Calu3 (cell line): ENCODE measurements around the gene SLC38A1. TPM values are rescaled to one million over a fixed set of nuclear protein-coding genes. Genes with fewer than 3 reads are reported as not detected.

Experiments used
- BruUV-seq: library from RNA; stranded (reverse); fragments of 400-500 nt; replicated peaks from 2 replicates; lab custom pipeline; 2021; lab: Mats Ljungman, UMichigan
- CTCF ChIA-PET: fragments of 300-600 bp; sonication (Branson Sonifier 250); formaldehyde crosslinking; loops from one replicate; lab custom pipeline; 2022; ENCODE audit warnings: antibody characterized with exemption; lab: Charles Lee
- DNase-seq: peaks from one replicate; pipeline ENCODE4 v3.0.0; 2022
- H3K27ac Mint-ChIP-seq: one replicate; pipeline ENCODE4 v1.8.0; 2022; ENCODE audit warnings: mixed read lengths; ENCODE audit not compliant: unreplicated experiment
- H3K27me3 Mint-ChIP-seq: one replicate; pipeline ENCODE4 v1.8.0; 2022; ENCODE audit warnings: mixed read lengths; ENCODE audit not compliant: unreplicated experiment
- H3K36me3 Mint-ChIP-seq: one replicate; pipeline ENCODE4 v1.8.0; 2022; ENCODE audit warnings: mild to moderate bottlenecking, moderate library complexity, mixed read lengths; ENCODE audit not compliant: insufficient read depth, unreplicated experiment
- H3K4me1 Mint-ChIP-seq: one replicate; pipeline ENCODE4 v1.8.0; 2022; ENCODE audit warnings: mild to moderate bottlenecking, low read depth, mixed read lengths; ENCODE audit not compliant: unreplicated experiment
- H3K4me3 Mint-ChIP-seq: one replicate; pipeline ENCODE4 v1.8.0; 2022; ENCODE audit warnings: mild to moderate bottlenecking, low read depth, moderate library complexity, mixed read lengths; ENCODE audit not compliant: unreplicated experiment
- H3K9me3 Mint-ChIP-seq: one replicate; pipeline ENCODE4 v1.8.0; 2022; ENCODE audit warnings: low read depth, mixed read lengths; ENCODE audit not compliant: unreplicated experiment
- CTCF ChIP-seq: fragments of 200-600 bp; IDR thresholded peaks from one replicate; pipeline ENCODE4 v1.8.0; 2022; ENCODE audit warnings: antibody characterized with exemption; ENCODE audit not compliant: unreplicated experiment
- intact Hi-C: fragments of 100-400 bp; cut with micrococcal nuclease; formaldehyde crosslinking; loops from one replicate; pipeline ENCODE4 v1.10.0; 2022; ENCODE audit not compliant: unreplicated experiment
- total RNA-seq: library from RNA; stranded (reverse); gene quantifications from 2 replicates; pipeline ENCODE4 v1.2.3, GENCODE V29; 2022

Gene SLC38A1
- total RNA-seq, 1 experiment from 2014 or later: 132 TPM

- Mint-ChIP-seq H3K4me1 (peaks cover 25% of the 10 kb centered on the region), H3K4me3 (no peak overlapping the region), H3K27me3 (no peaks in the 10 kb centered on the region), H3K36me3 (peaks cover 29% of the 10 kb centered on the region), H3K27ac (no peak overlapping the region), H3K9me3 (no peaks in the 10 kb centered on the region)
- CTCF ChIA-PET: no interaction called here
- DNase-seq: no peak
- BruUV-seq: no TSS peak
- intact Hi-C loops: loop anchor here (5.0 kb wide), 1 partner anchor 54 kb away; no protein-coding TSS in a partner anchor
- no peak for TF ChIP-seq CTCF
Observed at GRCh38 chr12:46208370-46208769, 60.5 kb downstream of the SLC38A1 start.

- Mint-ChIP-seq H3K36me3 (peaks cover 31% of the 10 kb centered on the region), H3K4me3 (no peak overlapping the region), H3K27me3 (no peaks in the 10 kb centered on the region), H3K9me3 (no peaks in the 10 kb centered on the region), H3K4me1 (peaks cover 25% of the 10 kb centered on the region), H3K27ac (no peak overlapping the region)
- no peak for TF ChIP-seq CTCF
- no peak for DNase-seq
- intact Hi-C loops: loop anchor here (5.0 kb wide), 1 partner anchor 55 kb away; no protein-coding TSS in a partner anchor
- no TSS peak for BruUV-seq
- CTCF ChIA-PET: no interaction called here
Observed at GRCh38 chr12:46207644-46208043, 61.2 kb downstream of the SLC38A1 start.

GRCh38 chr12:46206471-46206870 lies 62.4 kb downstream of the SLC38A1 start:
- no peak overlapping the region for H3K27ac Mint-ChIP-seq

GRCh38 chr12:46205294-46205693 lies 63.5 kb downstream of the SLC38A1 start:
- Mint-ChIP-seq H3K27ac (no peak overlapping the region), H3K36me3 (peaks cover 25% of the 10 kb centered on the region), H3K9me3 (no peaks in the 10 kb centered on the region), H3K4me1 (peaks cover 9% of the 10 kb centered on the region), H3K4me3 (no peak overlapping the region), H3K27me3 (no peaks in the 10 kb centered on the region)
- no peak for DNase-seq
- intact Hi-C loops: loop anchor here (5.0 kb wide), 1 partner anchor 57 kb away; no protein-coding TSS in a partner anchor
- no peak for TF ChIP-seq CTCF
- CTCF ChIA-PET: no interaction called here
- BruUV-seq: no TSS peak

More at GRCh38 chr12:46206471-46206870, 62.4 kb downstream of the SLC38A1 start:
- no peaks in the 10 kb centered on the region for H3K9me3 Mint-ChIP-seq
- no TSS peak for BruUV-seq
- DNase-seq: no peak
- peaks cover 17% of the 10 kb centered on the region for H3K4me1 Mint-ChIP-seq
- CTCF ChIA-PET: no interaction called here
- no peaks in the 10 kb centered on the region for H3K27me3 Mint-ChIP-seq
- no peak for TF ChIP-seq CTCF
- peaks cover 29% of the 10 kb centered on the region for H3K36me3 Mint-ChIP-seq
- H3K4me3 Mint-ChIP-seq: no peak overlapping the region
- intact Hi-C loops: loop anchor here (5.0 kb wide), 1 partner anchor 56 kb away; no protein-coding TSS in a partner anchor
